HG03103 (cell line): ENCODE data around the gene IGLL1.
"Not testable (repeated sequence)": the region's sequence is repeated elsewhere in the genome, so short reads cannot be mapped to it uniquely, and the experiment has no call there.

Experiments used
- ATAC-seq: cut with Tn5 transposase; IDR thresholded peaks from one replicate; pipeline ENCODE4 v1.9.1; 2021; ENCODE audit warnings: low read depth; ENCODE audit not compliant: unreplicated experiment

The IGLL1 gene

GRCh38 chr22:23543506-23544000, 36.5 kb downstream of the IGLL1 start:
- ATAC-seq, result not testable (repeated sequence)

GRCh38 chr22:23542933-23543332, 37.2 kb downstream of the IGLL1 start:
- ATAC-seq, result no peak

GRCh38 chr22:23542391-23542790, 37.7 kb downstream of the IGLL1 start:
- ATAC-seq, result not testable (repeated sequence)

GRCh38 chr22:23541849-23542281, 38.2 kb downstream of the IGLL1 start:
- not testable (repeated sequence) for ATAC-seq

GRCh38 chr22:23540837-23541236, 39.3 kb downstream of the IGLL1 start:
- ATAC-seq, result not testable (repeated sequence)

GRCh38 chr22:23539839-23540198, 40.3 kb downstream of the IGLL1 start:
- not testable (repeated sequence) for ATAC-seq

DNA sequence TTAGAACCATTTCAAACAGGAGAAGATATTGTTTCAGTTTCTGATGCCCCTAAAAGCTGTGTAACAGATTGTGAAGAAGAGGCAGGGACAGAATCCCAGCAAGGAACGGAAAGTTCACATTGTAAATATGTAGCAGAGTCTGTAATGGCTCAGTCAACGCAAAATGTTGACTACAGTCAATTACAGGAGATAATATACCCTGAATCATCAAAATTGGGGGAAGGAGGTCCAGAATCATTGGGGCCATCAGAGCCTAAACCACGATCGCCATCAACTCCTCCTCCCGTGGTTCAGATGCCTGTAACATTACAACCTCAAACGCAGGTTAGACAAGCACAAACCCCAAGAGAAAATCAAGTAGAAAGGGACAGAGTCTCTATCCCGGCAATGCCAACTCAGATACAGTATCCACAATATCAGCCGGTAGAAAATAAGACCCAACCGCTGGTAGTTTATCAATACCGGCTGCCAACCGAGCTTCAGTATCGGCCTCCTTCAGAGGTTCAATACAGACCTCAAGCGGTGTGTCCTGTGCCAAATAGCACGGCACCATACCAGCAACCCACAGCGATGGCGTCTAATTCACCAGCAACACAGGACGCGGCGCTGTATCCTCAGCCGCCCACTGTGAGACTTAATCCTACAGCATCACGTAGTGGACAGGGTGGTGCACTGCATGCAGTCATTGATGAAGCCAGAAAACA, 40.8 kb downstream of the IGLL1 start:
- ATAC-seq, result peak; percentile 51

DNA sequence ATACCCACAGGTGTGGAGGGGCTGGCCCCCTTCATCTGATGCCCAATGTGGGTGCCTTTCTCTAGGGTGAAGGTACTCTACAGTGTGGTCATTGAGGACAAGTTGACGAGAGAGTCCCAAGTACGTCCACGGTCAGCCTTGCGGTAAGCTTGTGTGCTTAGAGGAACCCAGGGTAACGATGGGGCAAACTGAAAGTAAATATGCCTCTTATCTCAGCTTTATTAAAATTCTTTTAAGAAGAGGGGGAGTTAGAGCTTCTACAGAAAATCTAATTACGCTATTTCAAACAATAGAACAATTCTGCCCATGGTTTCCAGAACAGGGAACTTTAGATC, 41.4 kb downstream of the IGLL1 start:
- ATAC-seq, result not testable (repeated sequence)

DNA sequence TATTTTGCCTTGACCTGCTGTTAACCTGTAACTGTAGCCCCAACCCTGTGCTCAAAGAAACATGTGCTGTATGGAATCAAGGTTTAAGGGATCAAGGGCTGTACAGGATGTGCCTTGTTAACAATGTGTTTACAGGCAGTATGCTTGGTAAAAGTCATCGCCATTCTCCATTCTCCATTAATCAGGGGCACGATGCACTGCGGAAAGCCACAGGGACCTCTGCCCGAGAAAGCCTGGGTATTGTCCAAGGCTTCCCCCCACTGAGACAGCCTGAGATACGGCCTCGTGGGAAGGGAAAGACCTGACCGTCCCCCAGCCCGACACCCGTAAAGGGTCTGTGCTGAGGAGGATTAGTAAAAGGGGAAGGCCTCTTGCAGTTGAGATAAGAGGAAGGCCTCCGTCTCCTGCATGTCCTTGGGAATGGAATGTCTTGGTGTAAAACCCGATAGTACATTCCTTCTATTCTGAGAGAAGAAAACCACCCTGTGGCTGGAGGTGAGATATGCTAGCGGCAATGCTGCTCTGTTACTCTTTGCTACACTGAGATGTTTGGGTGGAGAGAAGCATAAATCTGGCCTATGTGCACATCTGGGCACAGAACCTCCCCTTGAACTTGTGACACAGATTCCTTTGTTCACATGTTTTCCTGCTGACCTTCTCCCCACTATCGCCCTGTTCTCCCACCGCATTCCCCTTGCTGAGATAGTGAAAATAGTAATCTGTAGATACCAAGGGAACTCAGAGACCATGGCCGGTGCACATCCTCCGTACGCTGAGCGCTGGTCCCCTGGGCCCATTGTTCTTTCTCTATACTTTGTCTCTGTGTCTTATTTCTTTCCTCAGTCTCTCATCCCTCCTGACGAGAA, 42.0 kb downstream of the IGLL1 start:
- not testable (repeated sequence) for ATAC-seq

GRCh38 chr22:23537416-23537815, 42.7 kb downstream of the IGLL1 start:
- no peak for ATAC-seq

DNA sequence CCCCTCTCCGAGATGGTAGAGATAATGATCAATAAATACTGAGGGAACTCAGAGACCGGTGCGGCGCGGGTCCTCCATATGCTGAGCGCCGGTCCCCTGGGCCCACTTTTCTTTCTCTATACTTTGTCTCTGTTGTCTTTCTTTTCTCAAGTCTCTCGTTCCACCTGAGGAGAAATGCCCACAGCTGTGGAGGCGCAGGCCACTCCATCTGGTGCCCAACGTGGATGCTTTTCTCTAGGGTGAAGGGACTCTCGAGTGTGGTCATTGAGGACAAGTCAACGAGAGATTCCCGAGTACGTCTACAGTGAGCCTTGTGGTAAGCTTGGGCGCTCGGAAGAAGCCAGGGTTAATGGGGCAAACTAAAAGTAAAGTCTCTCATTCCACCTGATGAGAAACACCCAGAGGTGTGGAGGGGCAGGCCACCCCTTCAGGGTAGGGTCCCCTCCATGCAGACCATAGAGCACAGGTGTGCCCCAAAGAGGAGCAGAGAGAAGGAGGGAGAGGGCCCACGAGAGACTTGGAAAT, 43.2 kb downstream of the IGLL1 start:
- ATAC-seq, result no peak

- ATAC-seq, result not testable (repeated sequence)
Observed at GRCh38 chr22:23535790-23536661, 44.1 kb downstream of the IGLL1 start.

DNA sequence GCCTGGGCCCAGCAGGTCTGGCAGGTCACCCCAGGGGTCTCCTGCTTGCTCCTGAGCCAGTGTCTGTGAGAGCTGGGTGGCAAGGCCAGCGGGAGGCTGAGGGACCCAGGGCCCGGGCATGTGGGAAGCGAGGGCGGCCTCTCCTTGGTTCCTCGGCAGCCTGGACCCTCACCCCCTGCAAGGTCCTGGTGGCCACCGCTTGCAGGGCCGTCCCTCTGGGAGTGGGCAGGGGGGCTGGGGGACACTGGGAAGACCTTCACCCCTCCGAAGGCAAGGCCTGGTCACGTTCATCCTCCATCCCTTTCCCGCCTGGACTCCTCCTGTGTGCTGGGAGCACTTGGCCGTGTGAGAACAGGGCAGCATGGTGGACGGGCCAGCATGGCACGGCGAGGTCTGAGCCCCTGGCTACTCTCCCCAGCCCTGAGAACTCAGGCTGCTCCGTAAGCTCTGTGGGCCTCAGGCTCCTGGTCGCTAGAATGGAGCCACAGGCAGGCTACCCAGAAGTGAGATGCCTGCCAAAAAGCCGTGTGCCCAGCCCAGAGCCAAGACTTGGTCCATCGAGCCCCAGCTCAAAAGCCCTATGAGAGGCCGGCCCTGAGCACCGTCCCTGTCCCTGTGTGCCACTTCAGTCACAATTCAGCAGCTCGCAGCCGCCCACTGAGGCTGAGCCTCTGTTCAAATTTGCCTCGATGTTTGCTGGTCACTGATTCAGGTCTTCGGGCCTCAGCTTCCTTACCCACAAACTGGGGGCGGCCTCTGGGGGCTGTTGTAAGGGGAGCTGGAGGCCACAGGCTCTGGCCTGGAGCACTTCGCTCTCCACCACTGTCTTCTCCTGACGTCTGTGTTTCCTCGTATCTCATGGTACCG, 45.0 kb downstream of the IGLL1 start:
- ATAC-seq, result no peak

DNA sequence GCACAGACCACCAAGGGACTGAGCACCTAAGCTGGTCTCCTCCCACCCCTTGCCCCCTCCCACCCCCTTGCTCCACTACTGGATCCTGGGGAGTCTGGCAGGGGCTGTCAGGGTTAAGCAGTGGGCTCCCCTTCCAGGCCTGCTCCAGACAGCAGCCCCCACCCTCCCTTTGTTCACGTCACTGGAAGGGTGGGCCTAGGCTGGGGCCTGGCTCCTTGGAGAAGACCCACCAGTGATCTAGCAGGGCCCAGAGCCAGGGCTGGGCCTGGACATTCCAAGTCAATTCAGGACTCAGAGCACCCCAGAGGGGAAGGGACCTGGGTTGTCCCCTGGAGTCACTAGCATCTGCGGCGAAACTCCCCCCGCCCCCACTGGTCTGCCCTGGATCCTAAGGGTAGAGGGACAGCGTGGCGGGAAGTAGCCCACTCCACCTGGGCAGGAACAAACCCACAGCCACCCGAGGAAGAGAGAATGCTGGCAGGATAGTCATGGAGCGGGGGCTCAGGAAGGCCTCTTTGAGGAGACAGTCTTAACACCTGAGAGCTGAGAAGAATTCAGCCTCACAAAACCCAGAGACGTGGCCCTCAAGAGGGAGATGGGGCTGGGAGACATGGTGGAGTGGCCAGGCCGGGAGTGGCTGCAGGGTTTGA, 45.8 kb downstream of the IGLL1 start:
- ATAC-seq, result no peak

GRCh38 chr22:23533771-23534191, 46.3 kb downstream of the IGLL1 start:
- no peak for ATAC-seq

DNA sequence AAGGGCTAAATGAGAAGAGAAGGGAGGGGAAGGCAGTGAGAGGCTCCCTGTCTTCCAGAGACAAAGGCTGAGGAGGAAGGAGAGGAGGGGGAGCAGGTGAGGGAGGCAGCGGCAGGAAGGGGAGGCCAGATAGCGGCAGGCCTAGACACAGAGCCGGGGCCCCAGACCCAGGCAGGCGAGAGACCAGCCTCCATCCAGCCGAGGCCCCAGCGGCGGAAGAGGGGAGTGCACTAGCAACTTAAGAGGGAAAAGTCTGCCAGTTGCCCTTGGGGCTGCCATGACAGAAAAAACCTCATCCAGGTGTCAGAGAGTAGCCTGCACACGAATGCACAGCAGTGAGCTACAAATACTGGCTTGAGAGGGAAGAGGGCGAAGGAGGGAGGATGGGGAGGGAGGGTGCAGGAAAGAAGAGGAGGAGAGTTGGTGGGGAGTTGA, 46.7 kb downstream of the IGLL1 start:
- no peak for ATAC-seq

- ATAC-seq, result no peak
Observed at GRCh38 chr22:23532731-23533130, 47.4 kb downstream of the IGLL1 start.

GRCh38 chr22:23531966-23532705, 48.0 kb downstream of the IGLL1 start:
- no peak for ATAC-seq
